Measurements from ENCODE around the gene SLAIN2.

- TF ChIP-seq GATA2 (IDR thresholded peaks at IDR 0.05; ENCODE audit: low read depth, low read length) (no peak), GATA3 (IDR thresholded peaks at IDR 0.05; ENCODE audit: low read depth, low read length) (no peak)
These were observed 67.9 kb downstream of the SLAIN2 start for GRCh38 chr4:48409203-48409602.
